GM23338 (cell line): Measurements from ENCODE around the gene ACSS3. TPM values are rescaled to one million over a fixed set of nuclear protein-coding genes. Genes with fewer than 3 reads are reported as not detected.
"Not testable (repeated sequence)": the region's sequence is repeated elsewhere in the genome, so short reads cannot be mapped to it uniquely, and the experiment has no call there.

Experiments used
- ATAC-seq: fragments of 200-7000 bp; cut with Tn5 transposase; 3 replicates; pipeline ENCODE4 v1.9.1; 2020
- DNase-seq: peaks from one replicate; pipeline ENCODE4 v3.0.0-alpha.2; 2015; ENCODE audit warnings: low spot score
- H2AFZ ChIP-seq: fragments of 200-600 bp; sonication (generic); 2 replicates; pipeline ENCODE4 v1.8.0; 2016; ENCODE audit warnings: antibody characterized with exemption, mild to moderate bottlenecking, moderate library complexity
- H3F3A ChIP-seq: fragments of 200-600 bp; sonication (generic); replicated peaks from 2 replicates; pipeline ENCODE4 v1.8.0; 2017; ENCODE audit warnings: antibody characterized with exemption, mixed run types, low read depth
- H3K27ac ChIP-seq: fragments of 200-600 bp; sonication (generic); 2 replicates; pipeline ENCODE4 v1.6.1; 2016; ENCODE audit warnings: low read depth
- H3K27me3 ChIP-seq: fragments of 200-600 bp; sonication (generic); 2 replicates; pipeline ENCODE4 v1.8.0; 2016; ENCODE audit warnings: mild to moderate bottlenecking, mixed run types, moderate library complexity; ENCODE audit not compliant: insufficient read depth
- H3K36me3 ChIP-seq: fragments of 200-600 bp; sonication (generic); 2 replicates; pipeline ENCODE4 v1.8.0; 2016; ENCODE audit warnings: mild to moderate bottlenecking; ENCODE audit not compliant: insufficient read depth
- H3K4me1 ChIP-seq: fragments of 200-600 bp; sonication (generic); 2 replicates; pipeline ENCODE4 v1.8.0; 2016; ENCODE audit warnings: mild to moderate bottlenecking, moderate library complexity; ENCODE audit not compliant: insufficient read depth
- H3K4me2 ChIP-seq: fragments of 200-600 bp; sonication (generic); 2 replicates; pipeline ENCODE4 v1.7.1; 2017; ENCODE audit warnings: mixed run types
- H3K4me3 ChIP-seq: fragments of 200-600 bp; sonication (generic); 2 replicates; pipeline ENCODE4 v1.6.1; 2016; ENCODE audit warnings: mixed run types
- H3K79me2 ChIP-seq: fragments of 200-600 bp; sonication (generic); replicated peaks from 2 replicates; pipeline ENCODE4 v1.8.0; 2017; ENCODE audit warnings: mild to moderate bottlenecking; ENCODE audit not compliant: insufficient read depth
- H3K9me2 ChIP-seq: fragments of 200-600 bp; sonication (generic); 2 replicates; pipeline ENCODE4 v1.8.0; 2017; ENCODE audit not compliant: insufficient read depth
- H4K20me1 ChIP-seq: fragments of 200-600 bp; sonication (generic); replicated peaks from 2 replicates; pipeline ENCODE4 v1.8.0; 2017; ENCODE audit warnings: mild to moderate bottlenecking; ENCODE audit not compliant: insufficient read depth
- H3K27ac Mint-ChIP-seq: 2 replicates; pipeline ENCODE4 v1.8.0; 2020; ENCODE audit warnings: inconsistent platforms, mild to moderate bottlenecking, moderate library complexity, mixed read lengths
- H3K27me3 Mint-ChIP-seq: 3 replicates; pipeline ENCODE4 v1.8.0; 2022; ENCODE audit warnings: low read depth, mild to moderate bottlenecking, moderate library complexity, mixed read lengths, inconsistent platforms; ENCODE audit not compliant: insufficient read depth, poor library complexity
- H3K36me3 Mint-ChIP-seq: 3 replicates; pipeline ENCODE4 v1.8.0; 2021; ENCODE audit warnings: low read depth, mild to moderate bottlenecking, inconsistent platforms, moderate library complexity, mixed read lengths
- H3K4me1 Mint-ChIP-seq: 3 replicates; pipeline ENCODE4 v1.8.0; 2020; ENCODE audit warnings: mild to moderate bottlenecking, inconsistent platforms, mixed read lengths
- H3K4me3 Mint-ChIP-seq: 3 replicates; pipeline ENCODE4 v1.8.0; 2021; ENCODE audit warnings: moderate library complexity, mild to moderate bottlenecking, inconsistent platforms, mixed read lengths
- H3K9me3 Mint-ChIP-seq: 3 replicates; pipeline ENCODE4 v1.8.0; 2020; ENCODE audit warnings: moderate library complexity, mild to moderate bottlenecking, inconsistent platforms, mixed read lengths
- ETS1 ChIP-seq: IDR thresholded peaks from 2 replicates; pipeline ENCODE4 v1.6.1; 2016; ENCODE audit warnings: antibody characterized with exemption
- POLR2AphosphoS5 ChIP-seq: IDR thresholded peaks from 2 replicates; pipeline ENCODE4 v1.6.1; 2016; ENCODE audit warnings: antibody characterized with exemption, low read depth
- STAT1 ChIP-seq: IDR thresholded peaks from one replicate; pipeline ENCODE4 v1.6.1; 2016; ENCODE audit warnings: antibody characterized with exemption; ENCODE audit not compliant: unreplicated experiment
- ZNF331 ChIP-seq: fragments of 250-450 bp; sonication (Bioruptor Pico); IDR thresholded peaks from 2 replicates; pipeline ENCODE4 v1.5.0; 2020; ENCODE audit warnings: low read depth, mild to moderate bottlenecking, moderate library complexity
- polyA plus RNA-seq: library from polyadenylated mRNA; unstranded; fragments of >200 nt; fragmentation: Nextera tagmentation; extraction: Ambion mirVana; gene quantifications from 2 replicates; pipeline ENCODE4 v1.2.1, GENCODE V29; 2016
- total RNA-seq: library from RNA; depleted of rRNA; stranded (reverse); fragments of >200 nt; shearing (Covaris generic); gene quantifications from 2 replicates; pipeline ENCODE4 v1.2.3, GENCODE V29; 2014
- TF ChIP-seq, protein P1 (sequence below): IDR thresholded peaks from one replicate; pipeline ENCODE4 v1.6.1; 2018; ENCODE audit warnings: antibody characterized with exemption; ENCODE audit not compliant: unreplicated experiment
- TF ChIP-seq, protein P2 (sequence below): fragments of 250-450 bp; sonication (Bioruptor Pico); IDR thresholded peaks from 2 replicates; pipeline ENCODE4 v1.5.0; 2020; ENCODE audit warnings: mild to moderate bottlenecking, moderate library complexity

The ACSS3 gene
- total and polyA plus RNA-seq, 2 experiments from 2014 or later: 7.4 to 28.9 TPM

- Mint-ChIP-seq H3K27ac (no peak overlapping the region), H3K9me3 (no peaks in the 10 kb centered on the region), H3K27me3 (peaks cover 3% of the 10 kb centered on the region), H3K4me3 (no peak overlapping the region), H3K36me3 (peaks cover 12% of the 10 kb centered on the region; the same call in 2 of the 3 replicates), H3K4me1 (no peaks in the 10 kb centered on the region)
- H3F3A ChIP-seq: no peaks in the 10 kb centered on the region
- no peaks in the 10 kb centered on the region; the same call in 1 of the 2 replicates for H3K4me1 ChIP-seq
- H2AFZ ChIP-seq: no peak overlapping the region
- no peaks in the 10 kb centered on the region for H4K20me1 ChIP-seq
- H3K36me3 ChIP-seq: no peaks in the 10 kb centered on the region
- DNase-seq (no peak), ATAC-seq (no peak)
- H3K27ac ChIP-seq: no peak overlapping the region
- no peaks in the 10 kb centered on the region for H3K27me3 ChIP-seq
- no peak for TF ChIP-seq ZNF331 (CRISPR knock-in tag)
- TF ChIP-seq ETS1: no peak
- no peak for TF ChIP-seq POLR2AphosphoS5
- TF ChIP-seq, protein P1, sequence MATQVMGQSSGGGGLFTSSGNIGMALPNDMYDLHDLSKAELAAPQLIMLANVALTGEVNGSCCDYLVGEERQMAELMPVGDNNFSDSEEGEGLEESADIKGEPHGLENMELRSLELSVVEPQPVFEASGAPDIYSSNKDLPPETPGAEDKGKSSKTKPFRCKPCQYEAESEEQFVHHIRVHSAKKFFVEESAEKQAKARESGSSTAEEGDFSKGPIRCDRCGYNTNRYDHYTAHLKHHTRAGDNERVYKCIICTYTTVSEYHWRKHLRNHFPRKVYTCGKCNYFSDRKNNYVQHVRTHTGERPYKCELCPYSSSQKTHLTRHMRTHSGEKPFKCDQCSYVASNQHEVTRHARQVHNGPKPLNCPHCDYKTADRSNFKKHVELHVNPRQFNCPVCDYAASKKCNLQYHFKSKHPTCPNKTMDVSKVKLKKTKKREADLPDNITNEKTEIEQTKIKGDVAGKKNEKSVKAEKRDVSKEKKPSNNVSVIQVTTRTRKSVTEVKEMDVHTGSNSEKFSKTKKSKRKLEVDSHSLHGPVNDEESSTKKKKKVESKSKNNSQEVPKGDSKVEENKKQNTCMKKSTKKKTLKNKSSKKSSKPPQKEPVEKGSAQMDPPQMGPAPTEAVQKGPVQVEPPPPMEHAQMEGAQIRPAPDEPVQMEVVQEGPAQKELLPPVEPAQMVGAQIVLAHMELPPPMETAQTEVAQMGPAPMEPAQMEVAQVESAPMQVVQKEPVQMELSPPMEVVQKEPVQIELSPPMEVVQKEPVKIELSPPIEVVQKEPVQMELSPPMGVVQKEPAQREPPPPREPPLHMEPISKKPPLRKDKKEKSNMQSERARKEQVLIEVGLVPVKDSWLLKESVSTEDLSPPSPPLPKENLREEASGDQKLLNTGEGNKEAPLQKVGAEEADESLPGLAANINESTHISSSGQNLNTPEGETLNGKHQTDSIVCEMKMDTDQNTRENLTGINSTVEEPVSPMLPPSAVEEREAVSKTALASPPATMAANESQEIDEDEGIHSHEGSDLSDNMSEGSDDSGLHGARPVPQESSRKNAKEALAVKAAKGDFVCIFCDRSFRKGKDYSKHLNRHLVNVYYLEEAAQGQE: no peak
- TF ChIP-seq STAT1: no peak
- TF ChIP-seq, protein P2, sequence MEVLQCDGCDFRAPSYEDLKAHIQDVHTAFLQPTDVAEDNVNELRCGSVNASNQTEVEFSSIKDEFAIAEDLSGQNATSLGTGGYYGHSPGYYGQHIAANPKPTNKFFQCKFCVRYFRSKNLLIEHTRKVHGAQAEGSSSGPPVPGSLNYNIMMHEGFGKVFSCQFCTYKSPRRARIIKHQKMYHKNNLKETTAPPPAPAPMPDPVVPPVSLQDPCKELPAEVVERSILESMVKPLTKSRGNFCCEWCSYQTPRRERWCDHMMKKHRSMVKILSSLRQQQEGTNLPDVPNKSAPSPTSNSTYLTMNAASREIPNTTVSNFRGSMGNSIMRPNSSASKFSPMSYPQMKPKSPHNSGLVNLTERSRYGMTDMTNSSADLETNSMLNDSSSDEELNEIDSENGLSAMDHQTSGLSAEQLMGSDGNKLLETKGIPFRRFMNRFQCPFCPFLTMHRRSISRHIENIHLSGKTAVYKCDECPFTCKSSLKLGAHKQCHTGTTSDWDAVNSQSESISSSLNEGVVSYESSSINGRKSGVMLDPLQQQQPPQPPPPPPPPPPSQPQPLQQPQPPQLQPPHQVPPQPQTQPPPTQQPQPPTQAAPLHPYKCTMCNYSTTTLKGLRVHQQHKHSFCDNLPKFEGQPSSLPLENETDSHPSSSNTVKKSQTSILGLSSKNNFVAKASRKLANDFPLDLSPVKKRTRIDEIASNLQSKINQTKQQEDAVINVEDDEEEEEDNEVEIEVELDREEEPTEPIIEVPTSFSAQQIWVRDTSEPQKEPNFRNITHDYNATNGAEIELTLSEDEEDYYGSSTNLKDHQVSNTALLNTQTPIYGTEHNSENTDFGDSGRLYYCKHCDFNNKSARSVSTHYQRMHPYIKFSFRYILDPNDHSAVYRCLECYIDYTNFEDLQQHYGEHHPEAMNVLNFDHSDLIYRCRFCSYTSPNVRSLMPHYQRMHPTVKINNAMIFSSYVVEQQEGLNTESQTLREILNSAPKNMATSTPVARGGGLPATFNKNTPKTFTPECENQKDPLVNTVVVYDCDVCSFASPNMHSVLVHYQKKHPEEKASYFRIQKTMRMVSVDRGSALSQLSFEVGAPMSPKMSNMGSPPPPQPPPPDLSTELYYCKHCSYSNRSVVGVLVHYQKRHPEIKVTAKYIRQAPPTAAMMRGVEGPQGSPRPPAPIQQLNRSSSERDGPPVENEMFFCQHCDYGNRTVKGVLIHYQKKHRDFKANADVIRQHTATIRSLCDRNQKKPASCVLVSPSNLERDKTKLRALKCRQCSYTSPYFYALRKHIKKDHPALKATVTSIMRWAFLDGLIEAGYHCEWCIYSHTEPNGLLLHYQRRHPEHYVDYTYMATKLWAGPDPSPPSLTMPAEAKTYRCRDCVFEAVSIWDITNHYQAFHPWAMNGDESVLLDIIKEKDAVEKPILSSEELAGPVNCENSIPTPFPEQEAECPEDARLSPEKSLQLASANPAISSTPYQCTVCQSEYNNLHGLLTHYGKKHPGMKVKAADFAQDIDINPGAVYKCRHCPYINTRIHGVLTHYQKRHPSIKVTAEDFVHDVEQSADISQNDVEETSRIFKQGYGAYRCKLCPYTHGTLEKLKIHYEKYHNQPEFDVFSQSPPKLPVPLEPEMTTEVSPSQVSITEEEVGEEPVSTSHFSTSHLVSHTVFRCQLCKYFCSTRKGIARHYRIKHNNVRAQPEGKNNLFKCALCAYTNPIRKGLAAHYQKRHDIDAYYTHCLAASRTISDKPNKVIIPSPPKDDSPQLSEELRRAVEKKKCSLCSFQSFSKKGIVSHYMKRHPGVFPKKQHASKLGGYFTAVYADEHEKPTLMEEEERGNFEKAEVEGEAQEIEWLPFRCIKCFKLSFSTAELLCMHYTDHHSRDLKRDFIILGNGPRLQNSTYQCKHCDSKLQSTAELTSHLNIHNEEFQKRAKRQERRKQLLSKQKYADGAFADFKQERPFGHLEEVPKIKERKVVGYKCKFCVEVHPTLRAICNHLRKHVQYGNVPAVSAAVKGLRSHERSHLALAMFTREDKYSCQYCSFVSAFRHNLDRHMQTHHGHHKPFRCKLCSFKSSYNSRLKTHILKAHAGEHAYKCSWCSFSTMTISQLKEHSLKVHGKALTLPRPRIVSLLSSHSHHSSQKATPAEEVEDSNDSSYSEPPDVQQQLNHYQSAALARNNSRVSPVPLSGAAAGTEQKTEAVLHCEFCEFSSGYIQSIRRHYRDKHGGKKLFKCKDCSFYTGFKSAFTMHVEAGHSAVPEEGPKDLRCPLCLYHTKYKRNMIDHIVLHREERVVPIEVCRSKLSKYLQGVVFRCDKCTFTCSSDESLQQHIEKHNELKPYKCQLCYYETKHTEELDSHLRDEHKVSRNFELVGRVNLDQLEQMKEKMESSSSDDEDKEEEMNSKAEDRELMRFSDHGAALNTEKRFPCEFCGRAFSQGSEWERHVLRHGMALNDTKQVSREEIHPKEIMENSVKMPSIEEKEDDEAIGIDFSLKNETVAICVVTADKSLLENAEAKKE: no peak
- H3K4me2 ChIP-seq: no peak overlapping the region
- H3K79me2 ChIP-seq: no peaks in the 10 kb centered on the region
- no peaks in the 10 kb centered on the region for H3K9me2 ChIP-seq
- no peak overlapping the region for H3K4me3 ChIP-seq
These were observed 36.3 kb downstream of the ACSS3 start for GRCh38 chr12:81114226-81114625.

DNA sequence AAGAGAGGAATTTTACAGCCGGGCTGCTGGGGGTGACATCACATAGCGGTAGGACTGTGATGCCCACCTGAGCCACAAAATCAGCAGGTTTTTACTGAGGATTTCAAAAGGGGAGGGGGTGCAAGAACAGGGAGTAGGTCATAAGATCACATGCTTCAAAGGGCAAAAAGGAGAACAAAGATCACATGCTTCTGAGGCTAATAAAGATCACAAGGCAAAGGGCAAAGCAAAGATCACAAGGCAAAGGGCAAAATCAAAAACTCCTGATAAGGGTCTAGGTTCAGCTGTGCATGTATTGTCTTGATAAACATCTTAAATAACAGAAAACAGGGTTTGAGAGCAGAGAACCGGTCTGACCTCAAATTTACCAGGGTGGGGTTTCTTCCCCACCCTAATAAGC lies 41.2 kb downstream of the ACSS3 start:
- H3K4me1 Mint-ChIP-seq, H3F3A ChIP-seq, H3K4me3 Mint-ChIP-seq, H3K9me3 Mint-ChIP-seq, DNase-seq, H3K4me1 ChIP-seq, H3K4me2 ChIP-seq, H4K20me1 ChIP-seq, H3K27ac ChIP-seq, H3K36me3 ChIP-seq, H3K27ac Mint-ChIP-seq, H3K79me2 ChIP-seq, H3K27me3 ChIP-seq, H2AFZ ChIP-seq, H3K27me3 Mint-ChIP-seq, ATAC-seq, H3K9me2 ChIP-seq, H3K4me3 ChIP-seq: not testable (repeated sequence)
- H3K36me3 Mint-ChIP-seq: peaks cover 22% of the 10 kb centered on the region; the same call in 2 of the 3 replicates
